PC-3 (cell line): ENCODE measurements around the gene MALAT1. TPM values are rescaled to one million over a fixed set of nuclear protein-coding genes. Genes with fewer than 3 reads are reported as not detected.

ENCODE experiments used
- ATAC-seq: fragments of 200-7000 bp; cut with Tn5 transposase; 2 replicates; pipeline ENCODE4 v1.9.1; 2020; ENCODE audit warnings: mild to moderate bottlenecking, moderate library complexity
- BruUV-seq: library from RNA; stranded (reverse); fragments of 400-500 nt; replicated peaks from 2 replicates; lab custom pipeline; 2021; lab: Mats Ljungman, UMichigan
- CTCF ChIA-PET: fragments of 300-600 bp; sonication (Branson Sonifier 250); formaldehyde crosslinking; loops from one replicate; lab custom pipeline; 2022; ENCODE audit warnings: antibody characterized with exemption; lab: Charles Lee
- POLR2A ChIA-PET: fragments of 300-600 bp; sonication (Branson Sonifier 250); formaldehyde crosslinking; loops from one replicate; lab custom pipeline; 2022; ENCODE audit warnings: antibody characterized with exemption; ENCODE audit not compliant: unreplicated experiment; lab: Charles Lee
- DNase-seq: peaks from one replicate; pipeline ENCODE4 v3.0.0-alpha.2; 2015
- H2AFZ ChIP-seq: fragments of 300-600 bp; sonication (generic); 2 replicates; pipeline ENCODE4 v1.6.0; 2016; ENCODE audit warnings: antibody characterized with exemption, low read length
- H3F3A ChIP-seq: fragments of 300-600 bp; sonication (generic); one replicate; pipeline ENCODE4 v1.6.0; 2017; ENCODE audit warnings: antibody characterized with exemption, low read length, control low read depth, mild to moderate bottlenecking; ENCODE audit not compliant: unreplicated experiment
- H3K27ac ChIP-seq: fragments of 300-600 bp; sonication (generic); 2 replicates; pipeline ENCODE4 v1.5.1; 2016; ENCODE audit warnings: mild to moderate bottlenecking, low read length
- H3K27me3 ChIP-seq: fragments of 300-600 bp; sonication (generic); 2 replicates; pipeline ENCODE4 v1.6.1; 2016; ENCODE audit warnings: low read length, mixed read lengths
- H3K36me3 ChIP-seq: fragments of 300-600 bp; sonication (generic); 2 replicates; pipeline ENCODE4 v1.6.1; 2016; ENCODE audit warnings: low read depth, mixed run types, low read length, mixed read lengths
- H3K4me1 ChIP-seq: fragments of 300-600 bp; sonication (generic); 2 replicates; pipeline ENCODE4 v1.5.1; 2016; ENCODE audit warnings: low read length; ENCODE audit not compliant: insufficient read depth
- H3K4me2 ChIP-seq: fragments of 300-600 bp; sonication (generic); 2 replicates; pipeline ENCODE4 v1.6.0; 2016; ENCODE audit warnings: low read length
- H3K4me3 ChIP-seq: fragments of 300-600 bp; sonication (generic); 2 replicates; pipeline ENCODE4 v1.5.1; 2016; ENCODE audit warnings: mild to moderate bottlenecking, low read length, mixed read lengths
- H3K79me2 ChIP-seq: fragments of 300-600 bp; sonication (generic); 2 replicates; pipeline ENCODE4 v1.6.1; 2017; ENCODE audit warnings: low read length, mixed read lengths
- H3K9ac ChIP-seq: fragments of 300-600 bp; sonication (generic); 2 replicates; pipeline ENCODE4 v1.6.0; 2016; ENCODE audit warnings: mild to moderate bottlenecking, low read length
- H3K9me2 ChIP-seq: fragments of 300-600 bp; sonication (generic); replicated peaks from 2 replicates; pipeline ENCODE4 v1.6.1; 2016; ENCODE audit warnings: mixed run types, low read length, mixed read lengths
- H3K9me3 ChIP-seq: fragments of 300-600 bp; sonication (generic); 2 replicates; pipeline ENCODE4 v1.6.1; 2016; ENCODE audit warnings: low read length, mixed read lengths
- H4K20me1 ChIP-seq: fragments of 300-600 bp; sonication (generic); 2 replicates; pipeline ENCODE4 v1.6.1; 2016; ENCODE audit warnings: low read length, mixed read lengths
- CTCF ChIP-seq: fragments of 300-600 bp; sonication (generic); conservative IDR thresholded peaks from 2 replicates; pipeline ENCODE4 v1.5.1; 2017; ENCODE audit warnings: antibody characterized with exemption, low read depth, mild to moderate bottlenecking, low read length
- EZH2 ChIP-seq: fragments of 300-600 bp; sonication (generic); IDR thresholded peaks from one replicate; pipeline ENCODE4 v1.6.1; 2017; ENCODE audit warnings: antibody characterized with exemption, mild to moderate bottlenecking, low read length; ENCODE audit not compliant: unreplicated experiment
- EZH2phosphoT487 ChIP-seq: fragments of 300-600 bp; sonication (generic); IDR thresholded peaks from 2 replicates; pipeline ENCODE4 v1.6.1; 2018; ENCODE audit warnings: mild to moderate bottlenecking, antibody characterized with exemption, low read length, borderline replicate concordance
- intact Hi-C: fragments of 100-400 bp; cut with micrococcal nuclease; formaldehyde crosslinking; loops from 2 replicates; pipeline ENCODE4 v1.9.0; 2023
- total RNA-seq: library from RNA; depleted of rRNA; stranded (reverse); fragments of >200 nt; gene quantifications from 2 replicates; pipeline ENCODE4 v1.2.3, GENCODE V29; 2014

Gene MALAT1
- total RNA-seq, 1 experiment from 2014 or later, result 1,345 TPM

GRCh38 chr11:65503949-65504673 is 5.3 kb downstream of the MALAT1 start:
- TF ChIP-seq CTCF (no peak), EZH2 (no peak), EZH2phosphoT487 (no peak)
- Histone ChIP-seq H3K9me3 (no peaks in the 10 kb centered on the region), H3K36me3 (peaks cover 72% of the 10 kb centered on the region), H3K9ac (peak overlapping the region; percentile 97; the same call in 1 of the 2 replicates), H3K4me3 (peak overlapping the region; percentile 95), H3K4me2 (peak overlapping the region; percentile 90), H3K79me2 (peaks cover 74% of the 10 kb centered on the region), H3K27me3 (no peaks in the 10 kb centered on the region), H3K9me2 (no peaks in the 10 kb centered on the region), H2AFZ (no peak overlapping the region), H3F3A (peaks cover 88% of the 10 kb centered on the region), H3K27ac (no peak overlapping the region), H4K20me1 (peaks cover 74% of the 10 kb centered on the region), H3K4me1 (peaks cover 45% of the 10 kb centered on the region)
- ChIA-PET CTCF (no interaction called here), POLR2A (interaction anchor here (0.6 to 1.1 kb wide), 6 partner anchors 13 to 187 kb away, joined by 3 to 7 read pairs (median 4); partner anchors contain the start of gene ZNRD2)
- no peak for ATAC-seq
- no TSS peak for BruUV-seq
- DNase-seq, result no peak
- intact Hi-C loops, result no loop called here

- Histone ChIP-seq H2AFZ (no peak overlapping the region), H3K4me2 (peak overlapping the region; percentile 90), H3K79me2 (peaks cover 66% of the 10 kb centered on the region), H3K4me3 (peak overlapping the region; percentile 95), H3K4me1 (peaks cover 45% of the 10 kb centered on the region), H3K9ac (peak overlapping the region; percentile 97; the same call in 1 of the 2 replicates), H3K9me2 (no peaks in the 10 kb centered on the region), H3K36me3 (peaks cover 66% of the 10 kb centered on the region), H3K27ac (no peak overlapping the region), H4K20me1 (peaks cover 66% of the 10 kb centered on the region), H3K9me3 (no peaks in the 10 kb centered on the region), H3F3A (peaks cover 82% of the 10 kb centered on the region), H3K27me3 (no peaks in the 10 kb centered on the region)
- ChIA-PET CTCF (interaction anchor here (0.5 kb wide), 1 partner anchor 58 kb away, joined by 4 read pairs; no protein-coding TSS in a partner anchor), POLR2A (interaction anchor here (0.5 to 3.4 kb wide), 9 partner anchors 7 to 225 kb away, joined by 3 to 46 read pairs (median 5); partner anchors contain the start of genes NEAT1 and ZNRD2)
- no peak for DNase-seq
- ATAC-seq, result no peak
- TF ChIP-seq EZH2phosphoT487 (no peak), CTCF (no peak), EZH2 (no peak)
- BruUV-seq, result TSS peak; percentile 0
- intact Hi-C loops, result loop anchor here (5.0 kb wide), 1 partner anchor 73 kb away; no protein-coding TSS in a partner anchor
Measured at GRCh38 chr11:65504674-65505465, 6.0 kb downstream of the MALAT1 start.
